ENCODE results near the gene UPP2.

UPP2 gene

GRCh38 chr2:158128168-158128973 is 26.7 kb downstream of the UPP2 start:
- H3K27ac ChIP-seq (ENCODE audit: low read depth, low read length), result no peak overlapping the region
- no peak overlapping the region for H3K9ac ChIP-seq (ENCODE audit: low read depth, low read length)
- 90% methylated on average over 2 of the region's 2 CpGs for WGBS
- no peak overlapping the region for H3K4me3 ChIP-seq (ENCODE audit: low read length)
- no peaks in the 10 kb centered on the region for H3K9me3 ChIP-seq (ENCODE audit: insufficient read depth, low read depth, low read length)
- peaks cover 20% of the 10 kb centered on the region for H3K4me1 ChIP-seq (ENCODE audit: insufficient read depth, low read length)
- H3K27me3 ChIP-seq (ENCODE audit: insufficient read depth, low read length), result no peaks in the 10 kb centered on the region
- H3K36me3 ChIP-seq (ENCODE audit: insufficient read depth, low read length), result no peaks in the 10 kb centered on the region

- no peak overlapping the region for H3K27ac ChIP-seq (ENCODE audit: low read depth, low read length)
- no peaks in the 10 kb centered on the region for H3K9me3 ChIP-seq (ENCODE audit: insufficient read depth, low read depth, low read length)
- no peaks in the 10 kb centered on the region for H3K27me3 ChIP-seq (ENCODE audit: insufficient read depth, low read length)
- H3K4me1 ChIP-seq (ENCODE audit: insufficient read depth, low read length), result peaks cover 20% of the 10 kb centered on the region
- H3K36me3 ChIP-seq (ENCODE audit: insufficient read depth, low read length), result no peaks in the 10 kb centered on the region
- 87% methylated on average over 5 of the region's 5 CpGs for WGBS
- no peak overlapping the region for H3K4me3 ChIP-seq (ENCODE audit: low read length)
- no peak overlapping the region for H3K9ac ChIP-seq (ENCODE audit: low read depth, low read length)
Observed at GRCh38 chr2:158129037-158129436, 27.4 kb downstream of the UPP2 start.

- Histone ChIP-seq H3K36me3 (ENCODE audit: insufficient read depth, low read length) (no peaks in the 10 kb centered on the region), H3K27ac (ENCODE audit: low read depth, low read length) (no peak overlapping the region), H3K4me3 (ENCODE audit: low read length) (no peak overlapping the region), H3K27me3 (ENCODE audit: insufficient read depth, low read length) (no peaks in the 10 kb centered on the region), H3K9me3 (ENCODE audit: insufficient read depth, low read depth, low read length) (no peaks in the 10 kb centered on the region), H3K4me1 (ENCODE audit: insufficient read depth, low read length) (peaks cover 14% of the 10 kb centered on the region), H3K9ac (ENCODE audit: low read depth, low read length) (no peak overlapping the region)
- 99% methylated on average over 2 of the region's 2 CpGs for WGBS
Observed at GRCh38 chr2:158130832-158131473, 29.3 kb downstream of the UPP2 start.

- H3K27me3 ChIP-seq (ENCODE audit: insufficient read depth, low read length), result no peaks in the 10 kb centered on the region
- H3K36me3 ChIP-seq (ENCODE audit: insufficient read depth, low read length), result no peaks in the 10 kb centered on the region
- H3K27ac ChIP-seq (ENCODE audit: low read depth, low read length), result no peak overlapping the region
- H3K9ac ChIP-seq (ENCODE audit: low read depth, low read length), result no peak overlapping the region
- peaks cover 9% of the 10 kb centered on the region; the same call in 1 of the 2 replicates for H3K4me1 ChIP-seq (ENCODE audit: insufficient read depth, low read length)
- 95% methylated on average over 1 of the region's 1 CpG for WGBS
- no peak overlapping the region for H3K4me3 ChIP-seq (ENCODE audit: low read length)
- no peaks in the 10 kb centered on the region for H3K9me3 ChIP-seq (ENCODE audit: insufficient read depth, low read depth, low read length)
Observed at GRCh38 chr2:158131483-158131912, 29.8 kb downstream of the UPP2 start.

DNA sequence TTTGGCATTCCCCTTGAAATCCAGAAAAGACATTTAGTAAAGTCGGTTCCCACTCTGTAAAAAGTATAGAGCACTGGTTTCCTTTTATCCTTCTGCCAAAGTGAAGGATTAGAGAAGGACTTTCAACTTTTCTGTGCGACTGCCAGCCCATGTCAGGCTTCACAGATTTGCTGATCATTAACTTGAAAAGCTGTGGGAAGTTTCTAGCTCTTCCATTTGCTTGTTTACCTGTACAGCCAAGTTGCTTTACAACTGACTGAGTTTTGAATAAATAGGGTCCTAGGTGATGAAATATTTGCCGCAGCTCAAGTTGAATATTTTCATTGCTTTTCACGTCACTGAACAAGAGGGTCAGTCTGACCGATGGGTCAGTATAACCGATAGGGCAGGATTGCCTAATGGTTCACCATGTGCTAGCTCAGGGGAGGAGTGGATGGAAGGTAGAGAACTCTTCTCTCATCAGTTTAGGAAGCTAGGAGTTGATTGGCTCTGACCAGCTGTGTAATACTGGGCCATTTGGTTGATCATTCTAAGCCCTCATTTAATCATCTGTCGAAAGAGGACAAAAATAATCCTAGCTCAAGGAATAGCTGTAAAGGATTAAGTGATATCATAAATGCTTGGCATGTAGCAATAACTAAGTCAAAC is 30.4 kb downstream of the UPP2 start:
- H3K4me3 ChIP-seq (ENCODE audit: low read length), result no peak overlapping the region
- no peak overlapping the region for H3K9ac ChIP-seq (ENCODE audit: low read depth, low read length)
- H3K36me3 ChIP-seq (ENCODE audit: insufficient read depth, low read length), result no peaks in the 10 kb centered on the region
- no peaks in the 10 kb centered on the region for H3K27me3 ChIP-seq (ENCODE audit: insufficient read depth, low read length)
- 94% methylated on average over 7 of the region's 7 CpGs for WGBS
- H3K4me1 ChIP-seq (ENCODE audit: insufficient read depth, low read length), result 0 out of 2 replicates have a peak, but pooled peaks cover 6% of the 10 kb centered on the region
- no peak overlapping the region for H3K27ac ChIP-seq (ENCODE audit: low read depth, low read length)
- H3K9me3 ChIP-seq (ENCODE audit: insufficient read depth, low read depth, low read length), result no peaks in the 10 kb centered on the region

GRCh38 chr2:158134055-158134454 is 32.4 kb downstream of the UPP2 start:
- WGBS, result 95% methylated on average over 4 of the region's 4 CpGs
- Histone ChIP-seq H3K4me3 (ENCODE audit: low read length) (no peak overlapping the region), H3K27ac (ENCODE audit: low read depth, low read length) (no peak overlapping the region), H3K9me3 (ENCODE audit: insufficient read depth, low read depth, low read length) (no peaks in the 10 kb centered on the region), H3K27me3 (ENCODE audit: insufficient read depth, low read length) (no peaks in the 10 kb centered on the region), H3K4me1 (ENCODE audit: insufficient read depth, low read length) (0 out of 2 replicates have a peak, but pooled peaks cover 6% of the 10 kb centered on the region), H3K36me3 (ENCODE audit: insufficient read depth, low read length) (no peaks in the 10 kb centered on the region), H3K9ac (ENCODE audit: low read depth, low read length) (no peak overlapping the region)

- 95% methylated on average over 6 of the region's 6 CpGs for WGBS
- H3K27me3 ChIP-seq (ENCODE audit: insufficient read depth, low read length), result no peaks in the 10 kb centered on the region
- H3K9me3 ChIP-seq (ENCODE audit: insufficient read depth, low read depth, low read length), result no peaks in the 10 kb centered on the region
- H3K36me3 ChIP-seq (ENCODE audit: insufficient read depth, low read length), result no peaks in the 10 kb centered on the region
- no peak overlapping the region for H3K27ac ChIP-seq (ENCODE audit: low read depth, low read length)
- 0 out of 2 replicates have a peak, but pooled peaks cover 6% of the 10 kb centered on the region for H3K4me1 ChIP-seq (ENCODE audit: insufficient read depth, low read length)
- no peak overlapping the region for H3K9ac ChIP-seq (ENCODE audit: low read depth, low read length)
- H3K4me3 ChIP-seq (ENCODE audit: low read length), result no peak overlapping the region
Observed at GRCh38 chr2:158134655-158135054, 33.0 kb downstream of the UPP2 start.

- no peaks in the 10 kb centered on the region for H3K36me3 ChIP-seq (ENCODE audit: insufficient read depth, low read length)
- H3K27me3 ChIP-seq (ENCODE audit: insufficient read depth, low read length), result no peaks in the 10 kb centered on the region
- no peaks in the 10 kb centered on the region for H3K9me3 ChIP-seq (ENCODE audit: insufficient read depth, low read depth, low read length)
- no peak overlapping the region for H3K4me3 ChIP-seq (ENCODE audit: low read length)
- no peak overlapping the region for H3K9ac ChIP-seq (ENCODE audit: low read depth, low read length)
- WGBS, result 90% methylated on average over 1 of the region's 1 CpG
- 0 out of 2 replicates have a peak, but pooled peaks cover 6% of the 10 kb centered on the region for H3K4me1 ChIP-seq (ENCODE audit: insufficient read depth, low read length)
- no peak overlapping the region for H3K27ac ChIP-seq (ENCODE audit: low read depth, low read length)
Observed at GRCh38 chr2:158135096-158135495, 33.4 kb downstream of the UPP2 start.

GRCh38 chr2:158138255-158138654 is 36.6 kb downstream of the UPP2 start:
- Histone ChIP-seq H3K9ac (ENCODE audit: low read depth, low read length) (no peak overlapping the region), H3K4me3 (ENCODE audit: low read length) (no peak overlapping the region), H3K4me1 (ENCODE audit: insufficient read depth, low read length) (no peaks in the 10 kb centered on the region), H3K9me3 (ENCODE audit: insufficient read depth, low read depth, low read length) (no peaks in the 10 kb centered on the region), H3K27me3 (ENCODE audit: insufficient read depth, low read length) (no peaks in the 10 kb centered on the region), H3K36me3 (ENCODE audit: insufficient read depth, low read length) (no peaks in the 10 kb centered on the region), H3K27ac (ENCODE audit: low read depth, low read length) (no peak overlapping the region)
- 87% methylated on average over 5 of the region's 5 CpGs for WGBS

DNA sequence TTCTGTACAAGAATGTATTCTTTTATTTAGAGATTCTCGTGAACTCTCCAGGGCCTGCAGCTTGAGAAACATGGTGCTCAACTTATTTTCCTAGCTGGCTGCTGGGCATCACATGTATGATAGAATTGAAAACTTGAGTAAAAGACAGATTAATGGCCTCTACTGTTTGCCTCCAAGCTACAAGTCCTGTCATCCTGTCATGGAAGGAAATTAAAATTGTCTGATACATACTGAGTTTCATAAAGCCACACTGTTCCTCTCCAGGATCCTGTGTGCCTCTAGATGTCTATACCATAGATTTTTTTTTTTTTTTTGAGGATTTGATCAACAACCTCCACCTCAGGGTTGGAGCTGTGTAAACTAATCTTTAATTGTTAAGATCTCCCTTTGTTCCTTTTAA is 38.5 kb downstream of the UPP2 start:
- Histone ChIP-seq H3K27me3 (ENCODE audit: insufficient read depth, low read length) (no peaks in the 10 kb centered on the region), H3K9me3 (ENCODE audit: insufficient read depth, low read depth, low read length) (no peaks in the 10 kb centered on the region), H3K27ac (ENCODE audit: low read depth, low read length) (no peak overlapping the region), H3K4me3 (ENCODE audit: low read length) (no peak overlapping the region), H3K9ac (ENCODE audit: low read depth, low read length) (no peak overlapping the region), H3K36me3 (ENCODE audit: insufficient read depth, low read length) (no peaks in the 10 kb centered on the region), H3K4me1 (ENCODE audit: insufficient read depth, low read length) (no peaks in the 10 kb centered on the region; the same call in 1 of the 2 replicates)
- 94% methylated on average over 1 of the region's 1 CpG for WGBS

- Histone ChIP-seq H3K4me1 (ENCODE audit: insufficient read depth, low read length) (no peaks in the 10 kb centered on the region; the same call in 1 of the 2 replicates), H3K9me3 (ENCODE audit: insufficient read depth, low read depth, low read length) (no peaks in the 10 kb centered on the region), H3K27ac (ENCODE audit: low read depth, low read length) (no peak overlapping the region), H3K4me3 (ENCODE audit: low read length) (no peak overlapping the region), H3K36me3 (ENCODE audit: insufficient read depth, low read length) (no peaks in the 10 kb centered on the region), H3K27me3 (ENCODE audit: insufficient read depth, low read length) (no peaks in the 10 kb centered on the region), H3K9ac (ENCODE audit: low read depth, low read length) (no peak overlapping the region)
- 100% methylated on average over 2 of the region's 3 CpGs for WGBS
Observed at GRCh38 chr2:158142165-158142564, 40.5 kb downstream of the UPP2 start.
